RWPE2 (cell line): ENCODE results near the gene MINDY2.

Experiments
- ATAC-seq: fragments of 200-7000 bp; cut with Tn5 transposase; 3 replicates; pipeline ENCODE4 v1.9.1; 2021; ENCODE audit warnings: low read depth
- DNase-seq: peaks from one replicate; pipeline ENCODE4 v3.0.0-alpha.2; 2020; ENCODE audit warnings: low spot score
- H3K27ac ChIP-seq: fragments of 450-650 bp; 2 replicates; pipeline ENCODE4 v1.5.1; 2017; ENCODE audit warnings: mild to moderate bottlenecking; ENCODE audit not compliant: poor library complexity, severe bottlenecking
- H3K27me3 ChIP-seq: fragments of 250-450 bp; sonication (Bioruptor Pico); 2 replicates; pipeline ENCODE4 v1.5.1; 2021; ENCODE audit warnings: mild to moderate bottlenecking, moderate library complexity; ENCODE audit not compliant: insufficient read depth, poor library complexity, severe bottlenecking
- H3K36me3 ChIP-seq: fragments of 250-450 bp; sonication (Bioruptor Pico); 2 replicates; pipeline ENCODE4 v1.5.1; 2020; ENCODE audit warnings: low read depth, mild to moderate bottlenecking, moderate library complexity
- H3K4me1 ChIP-seq: fragments of 250-450 bp; sonication (Bioruptor Pico); 2 replicates; pipeline ENCODE4 v1.5.1; 2021; ENCODE audit warnings: mild to moderate bottlenecking, moderate library complexity; ENCODE audit not compliant: insufficient read depth, poor library complexity, severe bottlenecking
- H3K4me3 ChIP-seq: fragments of 250-450 bp; sonication (Bioruptor Pico); 2 replicates; pipeline ENCODE4 v1.5.1; 2021; ENCODE audit warnings: mild to moderate bottlenecking, moderate library complexity; ENCODE audit not compliant: severe bottlenecking
- H3K9me3 ChIP-seq: fragments of 250-450 bp; sonication (Bioruptor Pico); 2 replicates; pipeline ENCODE4 v1.5.1; 2021; ENCODE audit warnings: mild to moderate bottlenecking, moderate library complexity; ENCODE audit not compliant: severe bottlenecking
- TF ChIP-seq, protein P1 (sequence below): fragments of 450-650 bp; IDR thresholded peaks from one replicate; pipeline ENCODE4 v1.5.1; 2017; ENCODE audit warnings: mild to moderate bottlenecking, moderate library complexity; ENCODE audit not compliant: poor library complexity, severe bottlenecking

Gene MINDY2

DNA sequence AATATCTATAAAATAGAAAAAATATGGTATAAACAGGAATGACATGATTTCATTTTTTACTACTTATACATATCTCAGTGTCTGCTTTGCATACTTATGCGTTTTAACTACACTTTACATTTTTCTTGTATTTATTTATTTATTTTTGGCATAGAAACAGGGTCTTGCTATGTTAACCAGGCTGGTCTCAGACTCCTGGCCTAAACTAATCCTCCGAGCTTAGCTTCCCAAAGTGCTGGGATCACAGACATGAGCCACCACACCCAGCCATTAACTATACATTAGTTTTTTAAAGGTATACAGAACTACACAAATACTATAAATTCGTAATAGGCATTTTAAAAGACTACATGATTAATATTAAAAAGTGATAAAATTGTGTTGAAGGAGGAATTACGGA, 30.7 kb upstream of the MINDY2 start:
- H3K9me3 ChIP-seq: no peaks in the 10 kb centered on the region
- H3K4me1 ChIP-seq: peaks cover 30% of the 10 kb centered on the region
- DNase-seq: no peak
- H3K27ac ChIP-seq: no peak overlapping the region
- no peaks in the 10 kb centered on the region; the same call in 1 of the 2 replicates for H3K36me3 ChIP-seq
- no peaks in the 10 kb centered on the region for H3K27me3 ChIP-seq
- H3K4me3 ChIP-seq: no peak overlapping the region
- ATAC-seq: no peak
- TF ChIP-seq, protein P1, sequence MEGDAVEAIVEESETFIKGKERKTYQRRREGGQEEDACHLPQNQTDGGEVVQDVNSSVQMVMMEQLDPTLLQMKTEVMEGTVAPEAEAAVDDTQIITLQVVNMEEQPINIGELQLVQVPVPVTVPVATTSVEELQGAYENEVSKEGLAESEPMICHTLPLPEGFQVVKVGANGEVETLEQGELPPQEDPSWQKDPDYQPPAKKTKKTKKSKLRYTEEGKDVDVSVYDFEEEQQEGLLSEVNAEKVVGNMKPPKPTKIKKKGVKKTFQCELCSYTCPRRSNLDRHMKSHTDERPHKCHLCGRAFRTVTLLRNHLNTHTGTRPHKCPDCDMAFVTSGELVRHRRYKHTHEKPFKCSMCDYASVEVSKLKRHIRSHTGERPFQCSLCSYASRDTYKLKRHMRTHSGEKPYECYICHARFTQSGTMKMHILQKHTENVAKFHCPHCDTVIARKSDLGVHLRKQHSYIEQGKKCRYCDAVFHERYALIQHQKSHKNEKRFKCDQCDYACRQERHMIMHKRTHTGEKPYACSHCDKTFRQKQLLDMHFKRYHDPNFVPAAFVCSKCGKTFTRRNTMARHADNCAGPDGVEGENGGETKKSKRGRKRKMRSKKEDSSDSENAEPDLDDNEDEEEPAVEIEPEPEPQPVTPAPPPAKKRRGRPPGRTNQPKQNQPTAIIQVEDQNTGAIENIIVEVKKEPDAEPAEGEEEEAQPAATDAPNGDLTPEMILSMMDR: no peak

DNA sequence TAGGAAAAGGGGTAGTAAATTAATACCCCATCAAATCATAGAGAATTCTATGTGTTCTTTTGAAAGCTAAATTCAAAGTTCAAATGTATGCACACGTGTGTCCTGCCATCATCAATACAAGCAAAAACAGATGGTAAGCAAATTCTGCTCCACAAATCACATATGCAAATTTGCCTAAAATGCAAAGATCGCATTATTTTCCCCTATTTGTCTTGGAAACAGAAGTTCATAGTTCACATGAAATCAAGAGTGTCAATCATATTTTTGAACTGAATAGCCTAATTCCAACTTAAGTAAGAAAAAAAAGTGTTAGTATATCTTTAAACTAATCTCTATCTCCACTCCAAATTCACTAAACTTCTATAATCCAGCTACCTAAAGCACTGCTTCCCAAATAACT, 30.1 kb upstream of the MINDY2 start:
- no peak for ATAC-seq
- peaks cover 32% of the 10 kb centered on the region for H3K4me1 ChIP-seq
- H3K36me3 ChIP-seq: no peaks in the 10 kb centered on the region; the same call in 1 of the 2 replicates
- no peaks in the 10 kb centered on the region for H3K9me3 ChIP-seq
- H3K27ac ChIP-seq: no peak overlapping the region
- DNase-seq: no peak
- TF ChIP-seq, protein P1: no peak
- H3K27me3 ChIP-seq: no peaks in the 10 kb centered on the region
- no peak overlapping the region for H3K4me3 ChIP-seq

DNA sequence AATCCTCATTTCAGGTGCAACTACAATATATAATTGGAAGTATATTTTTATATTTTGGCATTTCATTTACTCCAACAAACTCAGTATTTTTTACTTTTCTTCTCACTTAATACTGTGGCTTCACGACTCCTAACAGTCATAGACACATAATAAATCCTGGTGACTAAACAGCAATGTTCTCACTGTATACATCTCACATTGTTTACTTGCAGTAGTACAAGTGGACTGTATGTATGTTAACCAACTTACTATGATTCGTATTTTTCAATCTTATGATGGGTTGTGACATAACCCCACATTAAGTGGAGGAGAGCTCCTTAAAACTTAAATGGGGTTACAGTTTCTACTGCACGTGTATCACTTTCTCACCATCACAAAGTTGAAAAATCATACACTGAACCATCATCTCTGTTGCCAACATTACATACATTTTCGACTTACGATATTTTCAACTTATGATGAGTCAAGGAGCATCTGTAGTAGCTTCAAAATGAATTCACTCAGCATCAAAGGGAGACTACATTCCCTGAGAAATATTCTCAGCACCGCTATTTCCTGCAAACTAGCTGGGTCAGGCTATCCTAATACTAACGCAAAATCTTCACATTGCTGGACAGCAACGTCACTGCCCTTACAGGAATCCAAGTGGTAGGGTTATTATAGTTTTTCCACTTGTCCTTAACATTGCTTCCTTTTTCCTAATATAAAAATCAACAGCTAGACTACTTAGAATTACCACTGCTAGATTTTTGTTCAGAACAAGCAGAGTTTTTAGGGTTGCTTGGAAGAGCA, 28.9 kb upstream of the MINDY2 start:
- no peak for DNase-seq

DNA sequence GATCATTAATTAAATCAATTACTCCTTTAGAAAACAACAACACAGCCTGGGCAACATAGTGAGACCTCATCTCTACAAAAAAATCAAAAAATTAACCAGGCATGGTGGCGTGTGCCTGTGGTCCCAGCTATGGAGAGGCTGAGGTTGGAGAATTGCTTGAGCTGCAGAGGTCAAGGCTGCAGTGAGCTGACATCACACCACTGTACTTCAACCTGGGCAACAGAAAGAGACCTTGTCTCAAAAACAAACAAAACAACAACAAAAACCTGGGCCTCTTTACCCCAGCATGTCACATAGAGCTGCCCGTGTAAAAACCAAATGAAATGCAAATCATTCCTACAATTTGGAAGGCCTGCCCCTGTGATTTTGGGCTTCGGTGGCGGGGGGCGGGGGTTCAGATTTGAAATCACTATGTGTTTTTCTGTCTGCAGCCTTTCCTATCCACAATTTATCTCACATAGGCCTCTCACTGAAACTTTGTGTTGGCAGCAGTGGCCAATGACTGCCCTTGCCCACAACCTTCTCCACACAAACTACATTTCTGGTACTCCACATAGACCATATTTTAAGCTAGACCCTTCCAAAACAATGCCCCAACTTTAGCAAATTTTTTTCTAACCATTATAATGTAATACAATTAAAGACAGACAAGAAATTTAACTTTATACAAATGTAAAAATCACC, 28.1 kb upstream of the MINDY2 start:
- Histone ChIP-seq H3K9me3 (no peaks in the 10 kb centered on the region), H3K27me3 (no peaks in the 10 kb centered on the region), H3K4me1 (peaks cover 28% of the 10 kb centered on the region), H3K36me3 (no peaks in the 10 kb centered on the region; the same call in 1 of the 2 replicates), H3K4me3 (no peak overlapping the region), H3K27ac (no peak overlapping the region)
- ATAC-seq (no peak), DNase-seq (no peak)
- TF ChIP-seq, protein P1: no peak

More for the DNA sequence above, 28.9 kb upstream of the MINDY2 start:
- H3K36me3 ChIP-seq: no peaks in the 10 kb centered on the region; the same call in 1 of the 2 replicates
- H3K27me3 ChIP-seq: no peaks in the 10 kb centered on the region
- H3K27ac ChIP-seq: no peak overlapping the region
- H3K4me1 ChIP-seq: peaks cover 33% of the 10 kb centered on the region
- ATAC-seq: peak; percentile 45; the same call in 2 of the 3 replicates
- no peak overlapping the region for H3K4me3 ChIP-seq
- TF ChIP-seq, protein P1: no peak
- H3K9me3 ChIP-seq: no peaks in the 10 kb centered on the region
